Measurements from ENCODE around the gene MYO5A. TPM values are rescaled to one million over a fixed set of nuclear protein-coding genes. Genes with fewer than 3 reads are reported as not detected.
"Not testable (repeated sequence)": the region's sequence is repeated elsewhere in the genome, so short reads cannot be mapped to it uniquely, and the experiment has no call there.

MYO5A gene
- 10 to 100 TPM; 22.5 TPM for total RNA-seq

- intact Hi-C loops (cut with DNase I, micrococcal nuclease), result loop anchor here (1.0 to 5.0 kb wide), 10 partner anchors 30 to 272 kb away; partner anchors contain the start of genes ARPP19 (in 1 of the 2) and ATOSA (in 1 of the 2)
- H3K4me1 Mint-ChIP-seq, result peaks cover 23% of the 10 kb centered on the region
- CTCF ChIA-PET, result interaction anchor here (1.1 to 1.3 kb wide), 5 partner anchors 29 to 272 kb away, joined by 3 read pairs; partner anchors contain the start of gene ARPP19
- DNase-seq, result peak; percentile 89
- POLR2A ChIA-PET, result interaction anchor here (0.6 to 1.2 kb wide), 4 partner anchors 24 to 267 kb away, joined by 3 to 5 read pairs (median 4); partner anchors contain the start of gene ARPP19
- H3K27me3 Mint-ChIP-seq, result peaks cover 10% of the 10 kb centered on the region
- no peaks in the 10 kb centered on the region for H3K9me3 Mint-ChIP-seq (ENCODE audit: low read depth)
- peak; percentile 89 for ATAC-seq
- peak within 1 kb of the TSS; percentile 92 for H3K27ac Mint-ChIP-seq
- H3K36me3 Mint-ChIP-seq (ENCODE audit: low read depth), result no peaks in the 10 kb centered on the region
- H3K4me3 Mint-ChIP-seq, result peak within 1 kb of the TSS; percentile 91
Measured at GRCh38 chr15:52528564-52529340, at the start of gene MYO5A. MYO5A (minus strand) TSS chr15:52528880; CDS start chr15:52528806, 74 bp downstream.

GRCh38 chr15:52576692-52577091, 48.0 kb upstream of the MYO5A start:
- DNase-seq (no peak), ATAC-seq (no peak)
- no peaks in the 10 kb centered on the region for H3K36me3 Mint-ChIP-seq (ENCODE audit: low read depth)
- no peak overlapping the region for H3K4me3 Mint-ChIP-seq
- CTCF ChIA-PET, result interaction anchor here (0.7 kb wide), 1 partner anchor 322 kb away, joined by 3 read pairs; no protein-coding TSS in a partner anchor
- no peak overlapping the region for H3K27ac Mint-ChIP-seq
- no peaks in the 10 kb centered on the region for H3K9me3 Mint-ChIP-seq (ENCODE audit: low read depth)
- POLR2A ChIA-PET, result no interaction called here
- H3K27me3 Mint-ChIP-seq, result no peaks in the 10 kb centered on the region
- intact Hi-C loops (cut with DNase I, micrococcal nuclease), result no loop called here
- H3K4me1 Mint-ChIP-seq, result no peaks in the 10 kb centered on the region

GRCh38 chr15:52575573-52575972, 46.9 kb upstream of the MYO5A start:
- CTCF ChIA-PET, H3K27me3 Mint-ChIP-seq: not testable (repeated sequence)

GRCh38 chr15:52575072-52575471, 46.4 kb upstream of the MYO5A start:
- DNase-seq (no peak), ATAC-seq (no peak)
- intact Hi-C loops (cut with DNase I, micrococcal nuclease), result no loop called here
- Mint-ChIP-seq H3K9me3 (ENCODE audit: low read depth) (no peaks in the 10 kb centered on the region), H3K4me3 (no peak overlapping the region), H3K27ac (no peak overlapping the region), H3K4me1 (no peaks in the 10 kb centered on the region), H3K27me3 (no peaks in the 10 kb centered on the region), H3K36me3 (ENCODE audit: low read depth) (no peaks in the 10 kb centered on the region)
- CTCF ChIA-PET, result interaction anchor here (0.7 kb wide), 1 partner anchor 130 kb away, joined by 4 read pairs; no protein-coding TSS in a partner anchor
- POLR2A ChIA-PET, result no interaction called here

More at GRCh38 chr15:52575573-52575972, 46.9 kb upstream of the MYO5A start:
- H3K36me3 Mint-ChIP-seq (ENCODE audit: low read depth); ATAC-seq; H3K27ac Mint-ChIP-seq; H3K9me3 Mint-ChIP-seq (ENCODE audit: low read depth); POLR2A ChIA-PET; intact Hi-C loops (cut with DNase I, micrococcal nuclease); DNase-seq; H3K4me3 Mint-ChIP-seq; H3K4me1 Mint-ChIP-seq: not testable (repeated sequence)

GRCh38 chr15:52574623-52575022, 45.9 kb upstream of the MYO5A start:
- H3K9me3 Mint-ChIP-seq (ENCODE audit: low read depth); DNase-seq; H3K27ac Mint-ChIP-seq; intact Hi-C loops (cut with DNase I, micrococcal nuclease); H3K4me3 Mint-ChIP-seq; ATAC-seq; H3K36me3 Mint-ChIP-seq (ENCODE audit: low read depth); POLR2A ChIA-PET; H3K27me3 Mint-ChIP-seq; H3K4me1 Mint-ChIP-seq: not testable (repeated sequence)
- CTCF ChIA-PET, result interaction anchor here (0.7 kb wide), 1 partner anchor 130 kb away, joined by 4 read pairs; no protein-coding TSS in a partner anchor

- intact Hi-C loops (cut with DNase I, micrococcal nuclease), result loop anchor here (1.0 to 5.0 kb wide), 8 partner anchors 10 to 390 kb away; partner anchors contain the start of gene ATOSA (in 2 of the 2)
- DNase-seq (peak; percentile 90), ATAC-seq (peak; percentile 83)
- POLR2A ChIA-PET, result interaction anchor here (0.7 to 1.4 kb wide), 4 partner anchors 10 to 198 kb away, joined by 3 to 10 read pairs (median 4); partner anchors contain the start of gene MYO5A
- H3K27ac Mint-ChIP-seq, result peak within 1 kb of the TSS; percentile 97
- no peaks in the 10 kb centered on the region for H3K27me3 Mint-ChIP-seq
- peak within 1 kb of the TSS; percentile 96 for H3K4me3 Mint-ChIP-seq
- H3K4me1 Mint-ChIP-seq, result peaks cover 26% of the 10 kb centered on the region
- CTCF ChIA-PET, result interaction anchor here (0.7 kb wide), 1 partner anchor 40 kb away, joined by 3 read pairs; the partner anchor contains the start of gene MYO5A
- H3K9me3 Mint-ChIP-seq (ENCODE audit: low read depth), result no peaks in the 10 kb centered on the region
- H3K36me3 Mint-ChIP-seq (ENCODE audit: low read depth), result peaks cover 22% of the 10 kb centered on the region
Measured at GRCh38 chr15:52568601-52569585, 40.2 kb upstream of the MYO5A start, which contains the start of gene ARPP19. ARPP19 (minus strand) TSS chr15:52569030; CDS start chr15:52568892, 138 bp downstream.

GRCh38 chr15:52567871-52568600, 39.4 kb upstream of the MYO5A start:
- peak overlapping the region; percentile 97 for H3K27ac Mint-ChIP-seq
- H3K4me3 Mint-ChIP-seq, result peak overlapping the region; percentile 96
- H3K36me3 Mint-ChIP-seq (ENCODE audit: low read depth), result peaks cover 27% of the 10 kb centered on the region
- DNase-seq, result peak; percentile 73
- intact Hi-C loops (cut with DNase I, micrococcal nuclease), result loop anchor here (1.0 to 5.0 kb wide), 6 partner anchors 9 to 311 kb away; partner anchors contain the start of gene ATOSA (in 1 of the 2)
- no peaks in the 10 kb centered on the region for H3K27me3 Mint-ChIP-seq
- peak; percentile 57 for ATAC-seq
- peaks cover 32% of the 10 kb centered on the region for H3K4me1 Mint-ChIP-seq
- POLR2A ChIA-PET, result interaction anchor here (1.3 to 1.4 kb wide), 2 partner anchors 9 to 40 kb away, joined by 5 to 10 read pairs; partner anchors contain the start of gene MYO5A
- CTCF ChIA-PET, result no interaction called here
- no peaks in the 10 kb centered on the region for H3K9me3 Mint-ChIP-seq (ENCODE audit: low read depth)

GRCh38 chr15:52566889-52567288, 38.2 kb upstream of the MYO5A start:
- Mint-ChIP-seq H3K27me3 (no peaks in the 10 kb centered on the region), H3K4me3 (peak overlapping the region; percentile 96), H3K4me1 (peaks cover 44% of the 10 kb centered on the region), H3K36me3 (ENCODE audit: low read depth) (peaks cover 29% of the 10 kb centered on the region), H3K9me3 (ENCODE audit: low read depth) (no peaks in the 10 kb centered on the region), H3K27ac (peak overlapping the region; percentile 70)
- CTCF ChIA-PET, result interaction anchor here (0.5 to 0.6 kb wide), 2 partner anchors 236 to 547 kb away, joined by 3 read pairs; no protein-coding TSS in a partner anchor
- intact Hi-C loops (cut with DNase I, micrococcal nuclease), result loop anchor here (1.0 to 5.0 kb wide), 2 partner anchors 8 to 170 kb away; no protein-coding TSS in a partner anchor
- DNase-seq (no peak), ATAC-seq (no peak)
- POLR2A ChIA-PET, result no interaction called here

- intact Hi-C loops (cut with DNase I, micrococcal nuclease), result loop anchor here in 1 of 2 experiments (5.0 kb wide), 1 partner anchor 172 kb away; no protein-coding TSS in a partner anchor
- Mint-ChIP-seq H3K27ac (peak overlapping the region; percentile 67), H3K4me1 (peaks cover 54% of the 10 kb centered on the region), H3K4me3 (peak overlapping the region; percentile 33), H3K36me3 (ENCODE audit: low read depth) (peaks cover 29% of the 10 kb centered on the region)
- ChIA-PET CTCF (interaction anchor here (0.5 to 1.6 kb wide), 3 partner anchors 8 to 37 kb away, joined by 3 to 4 read pairs (median 3); partner anchors contain the start of gene MYO5A), POLR2A (interaction anchor here (1.0 kb wide), 1 partner anchor 107 kb away, joined by 8 read pairs; no protein-coding TSS in a partner anchor)
- not testable (repeated sequence) for H3K27me3 Mint-ChIP-seq; DNase-seq; H3K9me3 Mint-ChIP-seq (ENCODE audit: low read depth)
- ATAC-seq, result peak; percentile 13
Measured at GRCh38 chr15:52565417-52566358, 37.0 kb upstream of the MYO5A start.
